ENCODE measurements around the gene ARAP2. TPM values are rescaled to one million over a fixed set of nuclear protein-coding genes. Genes with fewer than 3 reads are reported as not detected.

Gene ARAP2
- polyA plus RNA-seq, 1 donor (not counting 4 experiments of a cell fraction or from before 2014, with no cell fraction given): 9.3 TPM

DNA sequence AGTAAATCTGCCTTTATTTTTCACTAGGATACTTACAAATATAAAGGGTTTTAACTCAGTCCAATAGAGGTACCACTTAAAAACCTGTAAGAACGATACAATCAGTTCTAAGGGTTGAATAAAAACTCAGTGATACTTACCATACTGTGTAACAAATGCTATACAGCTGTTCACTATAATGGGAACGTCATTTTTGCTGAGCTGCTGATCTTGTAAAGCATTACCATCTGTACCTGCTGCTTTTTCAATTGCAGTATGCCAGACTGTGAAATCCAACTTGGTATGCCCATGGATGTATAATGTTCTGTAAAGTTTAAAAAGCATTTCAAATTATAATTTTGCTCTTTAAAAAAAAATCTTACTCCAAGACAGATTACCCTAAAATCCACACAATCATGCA, 111.2 kb downstream of the ARAP2 start:
- FAIRE-seq (no peak), DNase-seq (ENCODE audit: low read depth, low spot score) (no peak)
- Histone ChIP-seq H3K4me3 (ENCODE audit: control insufficient read depth in 2 of 3, extremely low read depth in 1 of 3, insufficient read depth in 2 of 3, low read depth in 1 of 3, low read length in 3 of 3) (no peak overlapping the region), H3K36me3 (ENCODE audit: control insufficient read depth in 2 of 2, extremely low read depth in 1 of 2, insufficient read depth in 2 of 2, low read length in 2 of 2) (no peaks in the 10 kb centered on the region), H3K4me1 (ENCODE audit: control insufficient read depth, extremely low read depth, insufficient read depth, low read length) (peaks cover 4% of the 10 kb centered on the region), H3K27ac (ENCODE audit: control insufficient read depth, insufficient read depth, low read length) (no peak overlapping the region), H3K79me2 (ENCODE audit: control insufficient read depth, insufficient read depth, low read length) (no peaks in the 10 kb centered on the region), H3K9ac (ENCODE audit: control insufficient read depth, extremely low read depth, insufficient read depth, low read length) (no peak overlapping the region), H4K20me1 (ENCODE audit: control insufficient read depth, extremely low read depth, insufficient read depth, low read length) (no peaks in the 10 kb centered on the region), H3K9me3 (ENCODE audit: control insufficient read depth, low read depth, low read length) (no peaks in the 10 kb centered on the region), H3K27me3 (ENCODE audit: control insufficient read depth, extremely low read depth, insufficient read depth, low read length) (no peaks in the 10 kb centered on the region), H3K4me2 (ENCODE audit: control insufficient read depth, extremely low read depth, insufficient read depth, low read depth, low read length) (no peak overlapping the region), H2AFZ (ENCODE audit: control insufficient read depth, low read length) (no peak overlapping the region), H3K9me1 (ENCODE audit: control insufficient read depth, extremely low read depth, insufficient read depth, low read length) (no peaks in the 10 kb centered on the region)
- TF ChIP-seq EZH2 (IDR thresholded peaks at IDR 0.05; ENCODE audit: low read length): no peak
- TF ChIP-seq, protein P1, sequence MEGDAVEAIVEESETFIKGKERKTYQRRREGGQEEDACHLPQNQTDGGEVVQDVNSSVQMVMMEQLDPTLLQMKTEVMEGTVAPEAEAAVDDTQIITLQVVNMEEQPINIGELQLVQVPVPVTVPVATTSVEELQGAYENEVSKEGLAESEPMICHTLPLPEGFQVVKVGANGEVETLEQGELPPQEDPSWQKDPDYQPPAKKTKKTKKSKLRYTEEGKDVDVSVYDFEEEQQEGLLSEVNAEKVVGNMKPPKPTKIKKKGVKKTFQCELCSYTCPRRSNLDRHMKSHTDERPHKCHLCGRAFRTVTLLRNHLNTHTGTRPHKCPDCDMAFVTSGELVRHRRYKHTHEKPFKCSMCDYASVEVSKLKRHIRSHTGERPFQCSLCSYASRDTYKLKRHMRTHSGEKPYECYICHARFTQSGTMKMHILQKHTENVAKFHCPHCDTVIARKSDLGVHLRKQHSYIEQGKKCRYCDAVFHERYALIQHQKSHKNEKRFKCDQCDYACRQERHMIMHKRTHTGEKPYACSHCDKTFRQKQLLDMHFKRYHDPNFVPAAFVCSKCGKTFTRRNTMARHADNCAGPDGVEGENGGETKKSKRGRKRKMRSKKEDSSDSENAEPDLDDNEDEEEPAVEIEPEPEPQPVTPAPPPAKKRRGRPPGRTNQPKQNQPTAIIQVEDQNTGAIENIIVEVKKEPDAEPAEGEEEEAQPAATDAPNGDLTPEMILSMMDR (optimal IDR thresholded peaks at IDR 0.05 in 1 of 3, IDR thresholded peaks at IDR 0.05 in 1 of 3, conservative IDR thresholded peaks at IDR 0.05 in 1 of 3; ENCODE audit: extremely low read depth in 1 of 3, insufficient read depth in 2 of 3, low read length in 3 of 3): no peak
- dilution Hi-C loops (cut with MboI; ENCODE audit: extremely low pct_ligation_motif_present, low sequenced_read_pairs): no loop called here

DNA sequence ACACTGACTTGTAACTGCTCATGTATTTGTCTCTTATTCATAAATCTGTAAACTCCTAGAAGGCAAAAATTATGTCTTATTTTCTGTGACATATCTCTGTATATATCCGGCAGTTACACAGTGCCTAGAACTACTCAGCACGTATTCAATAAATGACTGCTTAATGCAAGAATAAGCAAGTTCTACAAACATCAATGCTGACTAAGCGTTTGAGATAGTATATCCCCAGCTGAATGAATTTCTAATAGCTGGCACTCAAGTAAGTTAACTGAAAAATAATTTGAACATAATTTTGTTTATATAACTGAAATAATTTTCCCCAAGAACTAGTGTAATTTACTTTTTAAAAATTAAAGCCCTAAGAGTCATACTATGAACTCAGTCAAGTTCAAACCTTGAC, 113.7 kb downstream of the ARAP2 start:
- Histone ChIP-seq H3K9ac (ENCODE audit: control insufficient read depth, extremely low read depth, insufficient read depth, low read length) (no peak overlapping the region), H2AFZ (ENCODE audit: control insufficient read depth, low read length) (no peak overlapping the region), H3K4me1 (ENCODE audit: control insufficient read depth, extremely low read depth, insufficient read depth, low read length) (peaks cover 4% of the 10 kb centered on the region), H4K20me1 (ENCODE audit: control insufficient read depth, extremely low read depth, insufficient read depth, low read length) (no peaks in the 10 kb centered on the region), H3K9me1 (ENCODE audit: control insufficient read depth, extremely low read depth, insufficient read depth, low read length) (no peaks in the 10 kb centered on the region), H3K4me2 (ENCODE audit: control insufficient read depth, extremely low read depth, insufficient read depth, low read depth, low read length) (no peak overlapping the region), H3K4me3 (ENCODE audit: control insufficient read depth in 2 of 3, extremely low read depth in 1 of 3, insufficient read depth in 2 of 3, low read depth in 1 of 3, low read length in 3 of 3) (no peak overlapping the region), H3K27me3 (ENCODE audit: control insufficient read depth, extremely low read depth, insufficient read depth, low read length) (no peaks in the 10 kb centered on the region), H3K27ac (ENCODE audit: control insufficient read depth, insufficient read depth, low read length) (no peak overlapping the region), H3K36me3 (ENCODE audit: control insufficient read depth in 2 of 2, extremely low read depth in 1 of 2, insufficient read depth in 2 of 2, low read length in 2 of 2) (peaks cover 0 to 3% of the 10 kb centered on the region in 2 experiments), H3K9me3 (ENCODE audit: control insufficient read depth, low read depth, low read length) (no peaks in the 10 kb centered on the region), H3K79me2 (ENCODE audit: control insufficient read depth, insufficient read depth, low read length) (no peaks in the 10 kb centered on the region)
- no peak for TF ChIP-seq EZH2 (IDR thresholded peaks at IDR 0.05; ENCODE audit: low read length)
- TF ChIP-seq, protein P1 (optimal IDR thresholded peaks at IDR 0.05 in 1 of 3, IDR thresholded peaks at IDR 0.05 in 1 of 3, conservative IDR thresholded peaks at IDR 0.05 in 1 of 3; ENCODE audit: extremely low read depth in 1 of 3, insufficient read depth in 2 of 3, low read length in 3 of 3): no peak
- FAIRE-seq (no peak), DNase-seq (ENCODE audit: low read depth, low spot score) (no peak)
- dilution Hi-C loops (cut with MboI; ENCODE audit: extremely low pct_ligation_motif_present, low sequenced_read_pairs): no loop called here

All from keratinocyte (primary cell).